GM19397 (cell line): ENCODE measurements around the gene GSX2.

ENCODE experiments used
- ATAC-seq: cut with Tn5 transposase; IDR thresholded peaks from one replicate; pipeline ENCODE4 v1.9.1; 2021; ENCODE audit warnings: mild to moderate bottlenecking, moderate library complexity; ENCODE audit not compliant: unreplicated experiment

The GSX2 gene

DNA sequence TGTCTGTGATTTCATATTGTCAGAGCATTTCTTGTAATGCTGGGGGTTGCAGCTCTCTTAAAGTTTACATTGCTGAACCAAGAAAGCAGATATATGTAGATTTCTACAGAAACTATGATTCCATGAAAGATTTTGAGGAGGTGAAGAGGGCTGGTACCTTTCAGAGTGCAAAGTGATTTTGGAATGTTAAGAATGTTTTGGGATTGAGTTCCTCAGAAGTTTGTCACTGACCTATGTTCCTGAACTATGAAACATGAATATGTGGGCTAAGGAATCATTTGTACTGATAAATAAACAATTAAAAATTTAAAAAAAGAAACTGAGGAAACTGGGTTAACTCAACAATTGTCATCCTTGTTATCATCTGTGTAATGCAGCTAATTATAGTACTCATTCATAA, 23.3 kb upstream of the GSX2 start:
- no peak for ATAC-seq

DNA sequence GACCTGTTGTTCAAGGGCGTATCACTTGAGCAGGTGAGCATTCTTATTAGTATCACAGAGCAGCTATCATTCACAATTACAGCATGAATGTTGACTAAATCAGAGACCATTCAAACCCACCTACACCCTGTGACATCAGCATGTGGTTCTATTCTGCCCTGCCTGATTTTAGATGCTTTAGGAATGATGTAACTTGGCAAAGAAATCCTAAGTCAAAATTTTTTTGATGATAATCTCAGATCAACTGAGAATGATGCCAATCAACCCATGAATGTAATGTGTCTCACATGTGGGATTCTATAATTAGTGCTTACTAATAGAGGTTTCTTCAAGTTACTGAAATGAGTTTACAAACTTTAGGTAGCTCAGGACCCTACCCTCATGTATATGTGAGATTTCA, 22.2 kb upstream of the GSX2 start:
- ATAC-seq: no peak

DNA sequence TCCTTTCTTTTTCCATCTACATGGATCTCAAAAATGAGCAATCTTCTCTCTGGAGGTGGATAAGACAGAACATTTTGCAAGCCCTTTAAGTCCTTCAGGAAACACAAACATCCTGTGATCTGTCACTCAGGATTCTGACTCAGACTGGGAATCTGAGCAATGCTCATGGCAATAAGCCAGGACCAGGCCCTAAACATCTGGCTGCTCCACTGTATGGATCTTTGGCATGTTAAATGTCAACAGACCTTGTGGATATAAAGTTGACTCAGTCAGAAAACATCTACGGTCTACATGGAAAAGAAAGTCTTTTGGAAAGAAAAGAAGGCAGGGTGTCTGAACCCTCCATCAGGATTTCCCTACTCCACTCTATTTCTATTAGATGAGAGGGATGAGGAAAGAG, 17.8 kb upstream of the GSX2 start:
- no peak for ATAC-seq

DNA sequence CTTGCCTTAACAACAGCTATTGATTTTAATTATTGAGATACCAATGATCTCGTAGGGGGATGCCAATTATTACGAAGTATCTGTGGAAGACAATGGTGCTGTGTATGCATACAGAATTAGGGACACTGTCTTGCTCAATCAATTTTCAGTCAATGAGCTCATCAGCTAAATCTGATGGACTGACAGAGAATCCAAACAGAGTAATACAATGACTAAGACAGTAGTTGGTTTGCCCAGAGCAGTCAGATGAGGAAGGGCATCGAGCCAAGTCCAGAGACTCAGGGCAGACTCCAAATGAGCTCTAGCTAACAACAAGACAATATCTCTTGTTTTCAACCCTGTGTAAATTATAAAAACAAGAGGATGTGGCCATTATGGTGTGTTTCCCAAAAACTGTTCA, 14.7 kb upstream of the GSX2 start:
- ATAC-seq: no peak

DNA sequence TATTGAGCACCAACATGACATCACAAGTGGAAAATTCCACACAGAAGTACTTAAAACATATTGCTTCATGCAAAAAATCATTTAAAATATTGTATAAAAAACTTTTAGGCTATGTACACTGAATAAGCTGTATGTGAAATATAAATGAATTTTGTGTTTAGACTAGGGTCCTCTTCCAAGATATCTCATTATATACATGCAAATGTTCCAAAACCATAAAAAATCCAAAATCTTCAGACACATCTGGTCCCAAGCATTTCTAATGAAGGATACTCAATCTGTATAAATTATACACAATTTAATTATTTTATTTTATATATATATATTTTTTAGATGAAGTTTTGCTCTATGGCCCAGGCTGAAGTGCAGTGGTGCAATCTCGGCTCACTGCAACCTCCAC, 10.1 kb upstream of the GSX2 start:
- no peak for ATAC-seq

DNA sequence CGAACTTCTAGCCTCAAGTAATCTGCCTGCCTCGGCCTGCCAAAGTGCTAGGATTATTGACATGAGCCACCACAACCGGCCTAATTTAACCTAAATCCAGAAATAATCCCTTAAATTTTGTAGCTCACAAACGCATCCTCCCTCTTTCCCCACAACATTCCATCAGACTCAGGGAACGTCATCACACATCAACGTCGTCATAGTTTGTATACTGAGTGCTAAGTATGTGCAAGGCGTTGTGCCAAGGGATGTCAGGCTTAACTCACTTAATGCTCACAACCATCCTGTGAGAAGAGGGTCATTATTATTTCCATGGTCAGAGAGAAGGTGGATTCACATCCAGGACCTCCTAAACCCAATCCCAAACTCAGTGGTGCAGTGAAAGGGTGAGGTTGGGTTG, 9.6 kb upstream of the GSX2 start:
- ATAC-seq: no peak

DNA sequence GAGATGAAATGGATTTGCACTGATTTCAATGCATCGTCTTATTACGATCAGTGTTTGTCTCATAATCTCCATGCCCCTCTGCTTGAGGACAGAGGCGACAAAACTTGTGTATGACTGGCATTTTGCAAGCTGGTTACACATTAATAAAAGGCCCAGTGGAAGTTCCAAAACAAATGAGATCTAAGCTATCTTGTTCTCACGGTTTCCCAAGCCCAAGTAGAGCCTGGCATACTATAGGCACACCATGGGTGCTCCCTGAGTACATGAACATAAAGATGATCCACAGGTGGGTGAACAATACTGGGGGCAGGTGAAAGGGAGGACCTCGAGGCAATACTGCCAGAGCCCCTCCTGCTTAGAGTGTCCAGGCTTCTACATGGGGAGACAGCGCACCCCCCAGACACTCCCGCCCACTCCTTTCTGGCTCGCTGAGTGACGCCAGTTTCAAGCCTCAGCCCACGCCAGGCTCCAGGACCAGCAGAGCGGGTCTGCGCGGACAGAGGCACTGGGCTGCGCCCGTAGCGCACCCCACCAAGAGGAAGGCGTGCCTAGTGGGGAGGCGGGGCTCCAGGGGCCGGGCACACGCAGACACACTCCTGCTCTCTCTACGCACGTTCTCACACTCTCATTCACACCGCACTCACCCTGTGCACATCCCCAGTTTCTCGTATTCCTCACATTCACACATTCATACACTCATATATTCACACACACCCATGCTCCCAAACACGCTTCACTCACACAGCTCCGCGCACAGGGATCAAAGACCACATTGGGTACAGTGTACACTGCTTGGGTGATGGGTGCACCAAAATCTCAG, 8.9 kb upstream of the GSX2 start:
- no peak for ATAC-seq

DNA sequence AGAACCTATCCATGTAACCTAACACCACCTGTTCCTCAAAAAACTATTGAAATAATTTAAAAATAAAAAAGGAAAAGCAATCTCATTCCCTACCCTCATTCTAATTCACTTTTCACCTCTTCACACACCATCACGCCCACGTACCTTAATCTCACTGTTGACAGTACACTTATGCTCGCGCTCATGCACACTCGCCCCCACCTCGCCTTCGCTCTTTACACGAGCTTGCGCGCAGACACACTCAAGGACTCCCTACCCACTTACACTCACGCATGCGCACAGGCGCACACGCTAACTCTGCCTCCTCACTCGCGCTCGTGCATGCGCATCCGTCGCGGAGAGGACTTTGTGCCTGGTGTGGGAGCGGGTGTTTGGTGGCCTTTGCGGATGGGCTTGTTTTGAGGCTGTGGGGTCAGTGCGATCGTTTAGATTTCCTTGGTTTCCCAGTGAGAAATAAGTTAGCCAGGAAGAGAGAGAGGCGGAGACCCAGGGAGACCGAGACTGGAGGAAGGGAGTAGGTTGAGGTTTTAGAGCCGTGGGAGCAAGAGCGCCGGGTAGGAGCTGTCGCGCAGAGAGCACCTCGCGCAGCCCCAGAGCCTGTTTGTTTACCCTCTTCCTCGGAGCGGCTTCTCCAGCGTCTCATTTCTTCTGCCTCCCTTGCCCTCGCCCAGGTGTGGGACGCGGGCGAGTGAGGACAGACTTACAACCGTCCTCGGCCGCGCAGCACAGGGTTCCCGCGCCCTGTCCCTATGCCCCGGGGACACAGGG, 8.1 kb upstream of the GSX2 start:
- peak; percentile 84 for ATAC-seq

DNA sequence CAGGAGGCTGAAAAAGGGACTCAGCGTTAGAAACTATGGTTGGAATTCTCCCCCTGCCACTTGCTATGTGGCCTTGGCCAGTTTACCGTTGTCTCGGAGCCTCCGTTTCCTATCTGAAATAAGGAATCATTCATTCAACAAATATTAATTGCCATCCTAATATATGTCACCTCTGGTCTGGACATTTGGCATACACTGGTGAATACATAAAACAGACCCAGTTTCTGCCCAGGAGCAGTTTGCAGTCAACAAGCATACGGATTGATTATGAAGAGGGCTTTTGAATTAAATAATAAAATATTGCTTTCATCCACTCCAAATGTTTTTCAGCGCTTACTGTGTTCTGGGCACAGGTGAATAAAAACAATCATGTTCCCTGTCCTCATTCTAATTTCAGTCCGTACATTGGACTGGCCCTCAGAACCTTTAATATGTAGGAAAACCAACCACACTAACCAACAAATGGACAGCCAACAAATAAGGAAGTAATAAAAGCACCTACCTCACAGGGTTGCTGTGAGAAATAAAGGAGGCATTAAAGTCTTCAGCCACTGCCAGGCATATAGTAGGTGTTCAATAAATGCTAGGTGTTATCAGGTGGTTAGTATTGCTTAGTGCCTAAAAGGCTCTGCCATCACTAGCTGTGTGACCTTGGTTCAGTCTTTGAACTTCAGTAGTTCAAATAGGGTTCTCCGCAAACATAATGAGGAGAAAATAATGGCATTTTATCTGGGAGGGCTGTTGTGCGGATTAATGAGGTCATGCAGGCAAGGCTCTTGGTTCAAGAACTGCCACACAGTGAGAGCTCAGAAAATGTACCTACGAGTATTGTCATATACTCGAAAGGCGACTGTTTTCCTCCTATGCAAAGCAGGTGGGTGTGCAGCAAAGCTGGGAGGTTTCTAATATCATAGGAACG, 7.3 kb upstream of the GSX2 start:
- ATAC-seq: no peak

DNA sequence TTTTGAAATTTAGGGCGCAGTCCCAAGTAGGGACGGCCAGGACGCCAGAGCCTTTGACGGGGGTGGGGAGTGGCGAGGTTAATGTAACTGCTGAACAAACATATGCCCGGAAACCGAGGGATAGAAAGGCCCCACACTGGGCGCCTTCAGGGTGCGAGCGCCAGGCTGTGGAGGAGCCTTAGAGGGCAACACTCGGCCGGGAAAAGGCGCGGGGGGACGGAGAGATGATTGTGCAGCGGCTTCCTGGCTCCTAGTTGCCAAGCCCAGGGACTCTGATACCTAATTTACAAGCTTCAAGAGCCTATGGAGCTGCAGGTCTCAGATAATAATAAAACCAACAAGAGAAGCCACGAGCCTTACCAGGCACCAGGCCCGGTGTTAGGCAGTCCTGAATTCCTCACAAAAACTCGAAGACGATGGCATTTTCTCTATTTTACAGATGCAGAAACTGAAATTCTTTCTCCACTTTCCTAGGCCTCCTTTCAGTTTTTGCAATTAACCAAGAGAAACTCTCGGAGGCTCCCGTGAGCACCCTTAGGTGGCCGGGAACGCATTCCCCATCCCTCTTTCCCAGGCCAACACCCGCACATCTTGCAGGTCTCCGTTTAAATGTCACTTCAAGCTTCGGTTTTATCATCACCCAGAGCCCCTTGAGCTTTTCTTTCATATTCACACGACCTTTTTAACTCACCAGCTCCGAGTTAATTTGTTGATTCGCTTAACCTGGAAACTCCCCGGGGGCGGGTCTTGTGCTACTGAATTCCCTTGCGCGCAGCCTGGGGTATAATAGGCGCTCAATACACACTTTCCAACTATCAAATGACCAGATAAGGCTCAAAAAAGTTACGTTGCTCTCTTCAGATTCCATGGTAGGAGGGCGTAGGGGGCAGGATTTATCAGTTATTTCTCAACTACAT, 6.4 kb upstream of the GSX2 start:
- no peak for ATAC-seq

DNA sequence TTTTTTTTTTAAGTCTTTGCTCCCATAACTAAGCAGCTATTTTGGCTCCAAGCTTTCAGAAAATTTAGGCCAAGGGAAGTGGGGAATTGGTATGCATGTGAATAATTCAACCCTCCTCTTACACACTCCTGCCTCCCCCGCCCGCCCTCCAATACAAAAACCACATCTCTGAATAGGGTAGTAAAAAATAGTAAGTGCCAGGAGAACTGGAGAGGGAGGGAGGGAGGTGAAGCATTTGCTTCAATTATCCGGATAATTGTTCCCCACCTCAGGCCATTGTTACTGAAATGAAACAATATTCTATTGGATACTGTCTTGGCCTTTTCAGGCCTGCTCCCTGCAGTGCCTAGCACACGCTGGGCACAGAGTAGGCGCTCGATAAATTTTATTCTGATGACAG, 5.5 kb upstream of the GSX2 start:
- no peak for ATAC-seq

DNA sequence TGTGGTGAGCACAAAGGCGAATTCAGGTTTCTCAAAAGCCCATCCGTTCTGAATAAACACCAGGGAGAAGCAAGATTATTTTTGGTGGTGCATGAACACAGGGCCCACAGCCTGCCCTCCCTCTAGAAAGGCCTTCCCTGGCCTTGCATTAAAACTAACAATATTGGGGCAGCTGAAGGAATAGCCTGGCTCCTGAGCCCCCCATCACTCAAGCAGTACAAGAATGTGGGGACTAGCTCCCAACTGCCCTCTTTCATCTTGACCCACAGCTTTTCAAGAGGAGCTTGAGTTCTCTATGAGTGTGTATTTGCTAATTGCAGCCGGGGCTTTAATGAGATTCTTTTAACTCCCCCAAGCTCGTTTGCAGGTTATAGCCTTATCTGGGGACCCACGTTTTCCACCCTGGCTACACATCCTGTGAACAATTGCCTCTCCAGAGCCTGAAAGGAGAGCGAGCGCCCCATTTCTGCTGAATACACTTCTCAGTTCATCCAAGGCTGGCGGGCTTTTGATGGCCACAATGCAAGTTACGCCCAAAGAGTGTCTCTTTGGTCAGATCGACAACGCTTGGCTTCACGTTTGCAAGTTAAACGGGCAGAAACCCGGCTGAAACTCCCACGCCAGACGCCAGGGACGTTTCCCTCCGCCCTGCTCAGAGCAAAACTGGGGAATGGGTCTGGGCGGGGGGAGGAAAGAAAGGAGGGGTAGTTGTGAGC, 4.7 kb upstream of the GSX2 start:
- ATAC-seq: no peak

DNA sequence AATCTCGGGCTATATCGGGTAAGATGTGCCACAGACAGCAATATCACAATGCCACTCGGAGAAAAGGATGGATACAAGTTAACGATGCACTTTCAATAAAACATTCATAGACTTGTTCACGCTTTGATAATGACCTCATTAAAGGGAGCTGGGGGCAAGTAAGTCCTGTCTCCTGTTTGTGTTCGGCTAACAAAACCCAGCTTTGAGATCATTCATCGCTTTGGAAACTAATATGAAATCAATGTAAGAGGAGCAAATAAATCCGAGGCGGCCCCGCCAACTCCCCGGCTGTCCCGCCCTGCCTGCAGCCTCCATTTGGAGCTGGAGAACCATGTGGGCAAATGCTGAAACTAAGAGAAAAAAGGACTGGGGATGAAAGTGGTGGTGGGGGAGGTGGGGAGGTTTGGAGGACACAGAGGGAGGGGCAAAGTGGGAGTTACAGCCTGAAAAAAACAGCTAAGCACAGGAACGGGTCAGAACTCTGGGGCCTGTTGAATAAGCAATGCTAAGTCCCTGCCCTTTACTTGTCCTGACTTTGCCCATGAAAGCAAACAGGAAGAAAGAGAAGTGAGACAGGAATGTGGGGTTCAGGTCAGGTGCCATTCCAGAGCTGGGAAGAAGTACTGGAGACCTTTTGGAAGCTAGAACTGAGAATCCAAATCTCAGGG, 3.5 kb upstream of the GSX2 start:
- ATAC-seq: no peak

DNA sequence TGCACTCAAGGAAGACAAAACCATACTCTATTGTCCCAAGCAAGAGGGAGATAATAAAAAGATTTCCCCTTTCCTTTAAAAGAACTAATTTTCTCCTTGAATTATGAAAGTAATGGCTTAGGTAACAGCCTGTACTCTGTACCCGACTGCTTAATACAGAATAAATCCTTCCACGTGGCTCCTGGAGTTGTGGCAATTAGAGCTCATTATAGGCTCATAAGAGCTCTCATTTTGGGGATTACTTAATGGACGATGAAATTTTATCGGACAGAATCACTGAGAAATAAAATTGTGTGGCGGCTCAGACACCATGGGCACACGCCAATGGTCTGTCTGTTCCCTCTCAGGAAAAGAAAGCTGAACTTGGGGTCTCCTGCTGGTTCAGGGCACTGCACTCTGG, 2.8 kb upstream of the GSX2 start:
- no peak for ATAC-seq

DNA sequence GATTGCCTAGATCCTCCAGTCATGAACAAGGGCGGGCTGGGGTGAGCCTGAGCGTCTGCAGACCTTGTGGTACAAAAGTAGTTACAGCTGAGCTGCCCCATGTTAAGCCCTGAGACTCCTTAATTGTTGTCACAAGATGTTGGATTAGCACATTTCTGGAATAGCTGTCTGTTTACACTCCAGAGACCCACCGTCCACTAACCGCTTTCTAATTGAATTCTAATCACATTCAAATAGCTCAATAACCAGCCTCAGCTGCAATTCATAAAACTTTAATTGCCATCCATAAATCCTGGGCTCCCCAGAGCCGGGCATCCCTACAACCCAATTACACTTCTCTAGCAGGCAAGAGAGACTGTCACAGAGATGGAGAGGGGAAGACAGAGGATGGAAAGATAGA, 1.6 kb upstream of the GSX2 start:
- no peak for ATAC-seq

DNA sequence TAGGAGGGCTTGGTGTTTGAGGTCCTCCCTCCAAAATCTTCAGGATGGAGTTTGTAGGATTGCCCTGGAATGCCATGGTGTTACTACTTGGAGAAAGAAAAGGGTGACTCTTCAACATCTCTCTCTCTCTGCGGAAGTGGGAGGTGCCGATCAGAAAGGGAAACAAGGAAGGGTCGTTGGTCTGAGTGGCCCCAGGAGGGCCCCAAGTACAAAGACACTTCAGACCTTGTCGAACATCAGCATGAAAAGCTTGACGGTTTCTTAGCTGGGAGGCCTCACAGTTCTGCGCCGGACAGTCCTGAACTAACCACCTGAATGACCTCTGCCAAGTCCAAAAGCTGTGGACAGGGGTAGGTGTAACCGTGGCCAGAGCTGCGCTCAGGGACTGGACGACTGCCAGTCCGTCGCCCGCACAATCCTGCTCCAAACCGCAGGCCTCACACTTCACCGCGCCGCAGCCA, 646 bp upstream of the GSX2 start:
- no peak for ATAC-seq

DNA sequence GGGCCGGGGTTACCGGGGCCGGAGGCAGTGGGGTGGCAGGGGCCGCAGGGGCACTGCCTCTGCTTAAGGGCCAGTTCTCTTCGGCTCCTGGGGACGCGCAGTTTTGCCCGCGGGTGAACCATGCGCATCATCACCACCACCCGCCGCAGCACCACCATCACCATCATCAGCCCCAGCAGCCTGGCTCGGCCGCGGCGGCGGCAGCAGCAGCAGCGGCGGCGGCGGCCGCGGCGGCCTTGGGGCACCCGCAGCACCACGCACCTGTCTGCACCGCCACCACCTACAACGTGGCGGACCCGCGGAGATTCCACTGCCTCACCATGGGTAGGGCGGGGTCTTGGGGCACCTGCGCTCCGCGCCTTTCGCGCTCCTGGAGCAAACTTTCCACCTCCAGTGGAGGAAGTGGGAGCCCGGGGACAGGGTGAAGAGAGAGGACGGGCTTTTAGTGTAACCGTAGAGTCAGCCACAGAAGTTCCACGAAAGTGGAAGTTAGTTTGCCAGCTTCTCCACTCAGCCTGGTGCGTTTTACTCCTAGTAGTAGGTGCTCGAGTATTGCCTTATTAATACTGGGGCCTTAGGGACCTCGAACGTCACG, 729 bp downstream of the GSX2 start:
- ATAC-seq: no peak

DNA sequence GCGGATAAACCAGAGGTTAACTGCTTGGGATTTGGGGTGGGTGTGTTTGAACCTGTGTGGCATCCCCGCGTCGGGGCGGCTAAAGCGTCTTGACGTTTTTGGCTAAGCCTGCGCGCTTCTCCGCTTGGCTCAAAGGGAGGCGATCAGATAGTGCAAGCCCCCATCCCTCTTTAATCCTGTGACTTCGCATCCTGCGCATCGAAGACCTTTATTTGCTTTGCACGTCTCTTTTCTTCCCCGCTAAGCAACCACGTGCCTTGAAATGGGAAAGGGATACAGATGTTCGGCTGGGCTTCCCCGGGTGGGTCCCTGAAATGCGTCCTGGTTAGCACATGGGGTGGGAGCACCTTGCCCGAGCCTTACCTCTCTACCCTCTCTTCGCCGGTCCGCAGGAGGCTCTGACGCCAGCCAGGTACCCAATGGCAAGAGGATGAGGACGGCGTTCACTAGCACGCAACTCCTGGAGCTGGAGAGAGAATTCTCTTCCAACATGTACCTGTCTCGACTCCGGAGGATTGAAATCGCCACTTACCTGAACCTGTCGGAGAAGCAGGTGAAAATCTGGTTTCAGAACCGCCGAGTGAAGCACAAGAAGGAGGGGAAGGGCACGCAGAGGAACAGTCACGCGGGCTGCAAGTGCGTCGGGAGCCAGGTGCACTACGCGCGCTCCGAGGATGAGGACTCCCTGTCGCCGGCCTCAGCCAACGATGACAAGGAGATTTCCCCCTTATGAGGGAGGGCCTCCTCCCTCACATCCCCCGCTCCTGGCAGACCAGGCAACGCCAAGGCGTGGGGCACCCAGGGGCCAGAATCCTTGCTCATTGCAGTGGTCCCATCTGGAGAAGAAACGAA, 1.5 kb downstream of the GSX2 start:
- ATAC-seq: no peak
